GM10847 (cell line): ENCODE data around the gene LRRC75A.

Experiments used
- POLR2A ChIP-seq: IDR thresholded peaks from 2 replicates; pipeline ENCODE4 v1.6.1; 2011; ENCODE audit not compliant: insufficient read length; ENCODE audit errors: extremely low read depth

LRRC75A gene

GRCh38 chr17:16496820-16497489 lies 5.0 kb upstream of the LRRC75A start:
- TF ChIP-seq POLR2A: no peak

- no peak for TF ChIP-seq POLR2A
Observed at GRCh38 chr17:16495980-16496819, 4.2 kb upstream of the LRRC75A start.

GRCh38 chr17:16495561-16495960 lies 3.6 kb upstream of the LRRC75A start:
- no peak for TF ChIP-seq POLR2A

GRCh38 chr17:16494059-16494458 lies 2.1 kb upstream of the LRRC75A start:
- TF ChIP-seq POLR2A: no peak

- TF ChIP-seq POLR2A: no peak
Observed at GRCh38 chr17:16493531-16494046, 1.6 kb upstream of the LRRC75A start.

GRCh38 chr17:16492613-16493530 lies 879 bp upstream of the LRRC75A start:
- no peak for TF ChIP-seq POLR2A

GRCh38 chr17:16491131-16491702 lies 776 bp downstream of the LRRC75A start:
- TF ChIP-seq POLR2A: no peak

GRCh38 chr17:16489431-16489830 lies 2.6 kb downstream of the LRRC75A start:
- TF ChIP-seq POLR2A: no peak

- TF ChIP-seq POLR2A: no peak
Observed at GRCh38 chr17:16488968-16489337, 3.0 kb downstream of the LRRC75A start.

GRCh38 chr17:16488186-16488967 lies 3.6 kb downstream of the LRRC75A start:
- no peak for TF ChIP-seq POLR2A

GRCh38 chr17:16486373-16487250 lies 5.4 kb downstream of the LRRC75A start:
- no peak for TF ChIP-seq POLR2A

- TF ChIP-seq POLR2A: no peak
Observed at GRCh38 chr17:16484445-16485175, 7.4 kb downstream of the LRRC75A start.
